Measurements from ENCODE around the gene SLIT3.

The SLIT3 gene

DNA sequence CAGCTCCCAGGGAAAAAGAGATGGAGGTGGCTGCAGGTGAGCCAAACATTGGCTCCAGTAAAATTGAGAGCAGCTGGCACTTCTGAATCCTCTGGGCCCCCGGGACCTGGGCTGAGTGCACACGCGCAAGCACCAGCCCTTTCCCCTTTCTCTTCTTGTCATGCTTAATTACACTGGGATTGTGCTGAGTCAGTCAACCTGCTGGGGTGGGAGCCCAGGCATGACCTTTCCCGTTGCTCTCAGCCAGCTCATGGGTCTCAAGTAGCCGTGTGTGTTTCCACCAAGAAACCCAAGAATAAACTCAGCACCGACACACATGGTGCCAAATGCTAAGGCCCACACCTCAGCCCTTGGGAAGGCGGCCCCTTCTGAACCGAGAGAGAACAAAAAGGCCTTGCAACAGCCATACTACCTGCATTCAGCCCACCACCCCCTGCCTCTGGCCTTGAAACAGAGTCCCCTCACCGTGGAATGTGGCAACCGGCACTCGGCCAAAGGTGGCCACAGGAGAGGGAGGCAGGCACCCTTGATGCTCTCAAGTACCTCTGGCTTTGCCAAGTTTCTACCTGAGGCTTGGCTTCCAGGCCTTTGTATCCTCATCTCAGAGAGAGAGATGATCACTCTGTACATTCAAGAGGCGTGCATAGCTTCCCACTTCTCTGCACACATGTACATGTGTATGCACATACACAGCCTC, 28.1 kb downstream of the SLIT3 start:
- no peak overlapping the region for H3K4me3 ChIP-seq (ENCODE audit: low read length)
- no peak for DNase-seq (ENCODE audit: low read depth)
- TF ChIP-seq, protein P1, sequence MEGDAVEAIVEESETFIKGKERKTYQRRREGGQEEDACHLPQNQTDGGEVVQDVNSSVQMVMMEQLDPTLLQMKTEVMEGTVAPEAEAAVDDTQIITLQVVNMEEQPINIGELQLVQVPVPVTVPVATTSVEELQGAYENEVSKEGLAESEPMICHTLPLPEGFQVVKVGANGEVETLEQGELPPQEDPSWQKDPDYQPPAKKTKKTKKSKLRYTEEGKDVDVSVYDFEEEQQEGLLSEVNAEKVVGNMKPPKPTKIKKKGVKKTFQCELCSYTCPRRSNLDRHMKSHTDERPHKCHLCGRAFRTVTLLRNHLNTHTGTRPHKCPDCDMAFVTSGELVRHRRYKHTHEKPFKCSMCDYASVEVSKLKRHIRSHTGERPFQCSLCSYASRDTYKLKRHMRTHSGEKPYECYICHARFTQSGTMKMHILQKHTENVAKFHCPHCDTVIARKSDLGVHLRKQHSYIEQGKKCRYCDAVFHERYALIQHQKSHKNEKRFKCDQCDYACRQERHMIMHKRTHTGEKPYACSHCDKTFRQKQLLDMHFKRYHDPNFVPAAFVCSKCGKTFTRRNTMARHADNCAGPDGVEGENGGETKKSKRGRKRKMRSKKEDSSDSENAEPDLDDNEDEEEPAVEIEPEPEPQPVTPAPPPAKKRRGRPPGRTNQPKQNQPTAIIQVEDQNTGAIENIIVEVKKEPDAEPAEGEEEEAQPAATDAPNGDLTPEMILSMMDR (conservative IDR thresholded peaks at IDR 0.05; ENCODE audit: low read length) = no peak

GRCh38 chr5:169272111-169272510, 28.8 kb downstream of the SLIT3 start:
- TF ChIP-seq, protein P1 (conservative IDR thresholded peaks at IDR 0.05; ENCODE audit: low read length) = no peak
- no peak overlapping the region for H3K4me3 ChIP-seq (ENCODE audit: low read length)
- DNase-seq (ENCODE audit: low read depth) = no peak

GRCh38 chr5:169270827-169271226, 30.1 kb downstream of the SLIT3 start:
- TF ChIP-seq, protein P1 (conservative IDR thresholded peaks at IDR 0.05; ENCODE audit: low read length) = no peak
- DNase-seq (ENCODE audit: low read depth) = no peak
- no peak overlapping the region for H3K4me3 ChIP-seq (ENCODE audit: low read length)

GRCh38 chr5:169268019-169268418, 32.9 kb downstream of the SLIT3 start:
- TF ChIP-seq, protein P1 (conservative IDR thresholded peaks at IDR 0.05; ENCODE audit: low read length) = no peak
- H3K4me3 ChIP-seq (ENCODE audit: low read length) = no peak overlapping the region
- peak; percentile 96 for DNase-seq (ENCODE audit: low read depth)

- TF ChIP-seq, protein P1 (conservative IDR thresholded peaks at IDR 0.05; ENCODE audit: low read length) = peak; percentile 41
- no peak for DNase-seq (ENCODE audit: low read depth)
- no peak overlapping the region for H3K4me3 ChIP-seq (ENCODE audit: low read length)
Observed at GRCh38 chr5:169265888-169266287, 35.1 kb downstream of the SLIT3 start.

DNA sequence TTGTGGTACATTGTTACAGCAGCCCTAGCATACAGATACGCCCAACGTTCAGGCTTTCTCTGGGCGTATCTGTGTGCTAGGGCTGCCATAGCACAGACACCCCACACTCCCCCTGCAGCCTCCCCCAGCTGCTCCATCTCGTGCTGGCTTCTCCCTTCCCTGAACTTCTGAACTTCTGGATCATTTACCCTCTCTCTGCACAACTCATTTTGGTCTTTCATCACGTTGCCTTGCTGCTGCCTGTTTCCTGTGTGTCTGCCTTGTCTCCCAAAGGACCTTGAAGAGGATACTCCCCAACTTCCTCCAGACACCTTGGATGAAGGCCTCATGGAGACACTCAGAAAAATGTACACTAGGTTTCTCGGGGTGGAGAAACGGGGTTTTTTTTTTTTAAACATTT, 37.3 kb downstream of the SLIT3 start:
- TF ChIP-seq, protein P1 (conservative IDR thresholded peaks at IDR 0.05; ENCODE audit: low read length) = no peak
- DNase-seq (ENCODE audit: low read depth) = peak; percentile 59
- H3K4me3 ChIP-seq (ENCODE audit: low read length) = no peak overlapping the region

DNA sequence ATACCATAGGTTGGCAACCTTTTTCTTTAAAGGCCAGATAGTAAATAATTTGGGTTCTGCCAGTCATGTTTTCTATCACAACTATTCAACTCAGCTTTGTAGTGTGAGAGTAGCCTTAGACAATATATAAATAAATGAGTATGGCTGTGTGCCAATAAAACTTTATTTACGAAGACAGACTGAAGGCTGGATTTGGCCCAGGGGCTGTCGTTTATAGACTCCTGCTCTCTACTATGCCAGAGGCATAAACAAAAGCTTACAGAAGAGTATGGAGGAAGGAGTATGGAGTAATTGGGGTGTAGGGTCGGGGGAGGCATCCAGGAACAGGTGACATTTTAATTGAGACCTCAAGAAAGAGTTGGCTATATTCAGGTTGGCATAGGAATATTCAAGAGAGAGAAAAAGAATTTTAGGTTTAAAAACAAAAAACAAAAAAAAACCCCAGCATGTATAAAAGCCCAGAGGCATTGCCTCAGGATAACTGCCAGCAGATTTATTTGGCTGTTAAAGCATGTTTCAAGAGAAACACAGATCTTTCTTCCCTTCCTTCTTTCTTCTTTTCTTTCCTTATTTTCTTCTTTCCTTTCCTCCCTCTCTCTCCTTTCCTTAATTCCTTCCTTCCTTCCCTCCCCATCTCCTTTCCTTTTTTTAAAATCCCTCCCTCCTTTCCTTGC, 39.9 kb downstream of the SLIT3 start:
- no peak overlapping the region for H3K4me3 ChIP-seq (ENCODE audit: low read length)
- DNase-seq (ENCODE audit: low read depth) = no peak
- TF ChIP-seq, protein P1 (conservative IDR thresholded peaks at IDR 0.05; ENCODE audit: low read length) = no peak
